HepG2 (cell line): ENCODE measurements around the gene SMIM43. TPM values are rescaled to one million over a fixed set of nuclear protein-coding genes. Genes with fewer than 3 reads are reported as not detected.
A peak's percentile ranks its signal among the peaks of the same experiment; 100 is the strongest.

Experiments
- ATAC-seq: fragments of 200-7000 bp; cut with Tn5 transposase; 3 replicates; pipeline ENCODE4 v1.9.1; 2020; ENCODE audit warnings: mild to moderate bottlenecking, moderate library complexity
- BruUV-seq: library from RNA; stranded (reverse); fragments of 400-500 nt; replicated peaks from 2 replicates; lab custom pipeline; 2021; lab: Mats Ljungman, UMichigan
- CTCF ChIA-PET: fragments of 300-600 bp; formaldehyde crosslinking; extraction: SDS; loops from one replicate; lab custom pipeline; 2021; ENCODE audit warnings: low total read pairs, inconsistent platforms, low intra/inter-chr PET ratio; lab: Yijun Ruan, JAX
- POLR2A ChIA-PET: fragments of 350-600 bp; sonication (Branson Sonifier 250); formaldehyde crosslinking; loops from one replicate; lab custom pipeline; 2020; ENCODE audit warnings: antibody characterized with exemption, inconsistent platforms; lab: Yijun Ruan, JAX
- DNase-seq: peaks from one replicate; pipeline ENCODE4 v3.0.0-alpha.2; 2015; ENCODE audit warnings: low spot score
- FAIRE-seq: peaks from 3 replicates; lab custom pipeline; 2011; peaks lifted over from hg19 to GRCh38; lab: Jason Lieb, UNC
- H2AFZ ChIP-seq: one replicate; pipeline ENCODE4 v1.6.1; 2011; ENCODE audit warnings: low read length, inconsistent platforms
- H3K27ac ChIP-seq: fragments of 300-600 bp; 3 replicates; pipeline ENCODE4 v1.8.0; 2011; ENCODE audit warnings: mixed run types, mild to moderate bottlenecking, mixed read lengths, low read length, inconsistent platforms; ENCODE audit not compliant: insufficient read depth; ENCODE audit errors: extremely low read length
- H3K27me3 ChIP-seq, 2 experiments: fragments of 200-600 bp in 1 of 2; 2 replicates in 1 of 2; 3 replicates in 1 of 2; pipeline versions ENCODE4 v1.6.0 to v1.8.0; 2011; ENCODE audit warnings: low read length in 2 of 2, mild to moderate bottlenecking in 2 of 2, moderate library complexity in 2 of 2, inconsistent platforms in 1 of 2; ENCODE audit not compliant: insufficient read depth in 2 of 2, control insufficient read depth in 1 of 2
- H3K36me3 ChIP-seq, 2 experiments: fragments of 200-600 bp in 1 of 2; replicated peaks in 1 of 2; 2 replicates in 1 of 2; 3 replicates in 1 of 2; pipeline versions ENCODE4 v1.5.1 to v1.8.0; 2011; ENCODE audit warnings: low read length in 2 of 2, inconsistent platforms in 1 of 2; ENCODE audit not compliant: insufficient read depth in 2 of 2, control insufficient read depth in 1 of 2
- H3K4me1 ChIP-seq: 2 replicates; pipeline ENCODE4 v1.5.1; 2012; ENCODE audit warnings: low read length, inconsistent platforms; ENCODE audit not compliant: insufficient read depth
- H3K4me2 ChIP-seq: 2 replicates; pipeline ENCODE4 v1.6.0; 2011; ENCODE audit warnings: low read depth, low read length, inconsistent platforms
- H3K4me3 ChIP-seq, 3 experiments: fragments of 200-600 bp in 1 of 3; sonication (generic), shearing (Covaris generic) in 1 of 3; replicated peaks in 1 of 3; 2 replicates each; pipeline ENCODE4 v1.5.1; 2011 to 2016; ENCODE audit warnings: low read length in 3 of 3, inconsistent platforms in 2 of 3, low read depth in 2 of 3, mild to moderate bottlenecking in 2 of 3, control low read depth in 1 of 3, mixed read lengths in 1 of 3; ENCODE audit not compliant: insufficient read depth in 1 of 3
- H3K79me2 ChIP-seq: one replicate; pipeline ENCODE4 v1.6.1; 2011; ENCODE audit warnings: low read length, inconsistent platforms; ENCODE audit not compliant: insufficient read depth
- H3K9ac ChIP-seq: 2 replicates; pipeline ENCODE4 v1.6.0; 2011; ENCODE audit warnings: mild to moderate bottlenecking, low read depth, low read length, inconsistent platforms; ENCODE audit not compliant: insufficient read depth
- H3K9me3 ChIP-seq: 2 replicates; pipeline ENCODE4 v1.5.1; 2012; ENCODE audit warnings: mild to moderate bottlenecking, low read length
- H4K20me1 ChIP-seq: 2 replicates; pipeline ENCODE4 v1.6.0; 2011; ENCODE audit warnings: inconsistent platforms, mild to moderate bottlenecking, low read length, moderate library complexity; ENCODE audit not compliant: insufficient read depth
- HNF1B ChIP-seq: sonication (generic); formaldehyde crosslinking; IDR thresholded peaks from 2 replicates; pipeline ENCODE4 v1.5.1; 2020; ENCODE audit warnings: mild to moderate bottlenecking, moderate library complexity, missing genetic modification reagents
- KLF6 ChIP-seq: IDR thresholded peaks from 2 replicates; pipeline ENCODE4 v1.8.0; 2016; ENCODE audit warnings: missing biosample characterization, missing genetic modification reagents
- SOX6 ChIP-seq, 2 experiments: fragments of 450-650 bp in 1 of 2; sonication (generic) in 1 of 2; formaldehyde crosslinking in 1 of 2; IDR thresholded peaks; 2 replicates each; pipeline versions ENCODE4 v1.4.0 to v1.6.1; 2017 to 2020; ENCODE audit warnings: antibody characterized with exemption in 1 of 2, mild to moderate bottlenecking in 1 of 2, missing genetic modification reagents in 1 of 2
- TFAP4 ChIP-seq: sonication (generic); IDR thresholded peaks from 2 replicates; pipeline ENCODE4 v1.6.1; 2016; ENCODE audit warnings: low read depth, borderline replicate concordance
- WGBS: methylation state at CpG from one replicate; pipeline ENCODE4 v1.1.6; 2017; ENCODE audit warnings: low lambda C conversion rate; 5-methylcytosine and 5-hydroxymethylcytosine counted together
- in situ Hi-C: cut with HindIII; loops from 2 replicates; pipeline ENCODE4 v1.10.0; 2017; ENCODE audit warnings: low pct_unique_long_range_greater_than_20kb; ENCODE audit not compliant: extremely low pct_ligation_motif_present
- intact Hi-C: fragments of 100-400 bp; cut with micrococcal nuclease; formaldehyde crosslinking; loops from one replicate; pipeline ENCODE4 v1.10.0; 2022; ENCODE audit not compliant: unreplicated experiment
- polyA plus RNA-seq, 8 experiments: library from polyadenylated mRNA; depleted of rRNA in 3 of 8; stranded (reverse) in 7 of 8; unstranded in 1 of 8; fragments of >200 nt; fragmentation: Illumina TruSeq in 4 of 8; extraction: Trizol in 4 of 8; gene quantifications; 2 replicates each; pipeline versions ENCODE4 v1.2.1 to v1.2.3, GENCODE V29; 2011 to 2016; ENCODE audit warnings: low read depth in 4 of 8, missing spikeins in 1 of 8, mixed read lengths in 1 of 8; ENCODE audit not compliant: insufficient read depth in 1 of 8
- total RNA-seq, 5 experiments: library from RNA; depleted of rRNA; stranded (reverse); fragments of >200 nt; fragmentation: Illumina TruSeq; extraction: Trizol; gene quantifications; 2 replicates each; pipeline ENCODE4 v1.2.3, GENCODE V29; 2016; ENCODE audit warnings: low read depth in 1 of 5

Gene SMIM43
- total and polyA plus RNA-seq, 2 of the 13 experiments (the other 11 are each of a cell fraction or from before 2014, with no cell fraction given), result not detected

- H3K4me1 ChIP-seq, result peaks cover 7% of the 10 kb centered on the region; the same call in 1 of the 2 replicates
- in situ Hi-C loops (no loop called here), intact Hi-C loops (loop anchor here (5.0 kb wide), 1 partner anchor 35 kb away; no protein-coding TSS in a partner anchor)
- H3K27me3 ChIP-seq, result peaks cover 0 to 4% of the 10 kb centered on the region in 2 experiments; a peak in 2 of 5 replicates
- no peaks in the 10 kb centered on the region for H3K36me3 ChIP-seq
- H3K9ac ChIP-seq, result no peak overlapping the region
- H3K4me2 ChIP-seq, result peak overlapping the region; percentile 85
- no peaks in the 10 kb centered on the region for H3K9me3 ChIP-seq
- no peak for FAIRE-seq
- no peaks in the 10 kb centered on the region for H4K20me1 ChIP-seq
- H2AFZ ChIP-seq, result no peak overlapping the region
- POLR2A ChIA-PET, result interaction anchor here (1.1 to 2.4 kb wide), 4 partner anchors 16 to 89 kb away, joined by 3 to 15 read pairs (median 4); partner anchors contain the start of genes ANXA5 and EXOSC9
- TF ChIP-seq SOX6 (IDR thresholded peaks at IDR 0.05) (no peak), SOX6 (CRISPR knock-in tag; IDR thresholded peaks at IDR 0.05) (no peak), HNF1B (CRISPR knock-in tag) (0 out of 2 replicates have a peak, but pooled peaks have one; percentile 2), KLF6 (CRISPR knock-in tag) (no peak), TFAP4 (0 out of 2 replicates have a peak, but pooled peaks have one; percentile 1)
- no peak overlapping the region for H3K27ac ChIP-seq
- CTCF ChIA-PET, result no interaction called here
- DNase-seq, result no peak
- peak overlapping the region; percentile 31 to 58 (median 47); a peak in 4 of 6 replicates for H3K4me3 ChIP-seq
- no TSS peak for BruUV-seq
- peak; percentile 36 for ATAC-seq
- H3K79me2 ChIP-seq, result no peaks in the 10 kb centered on the region
- WGBS, result 42% methylated on average over 7 of the region's 7 CpGs
Measured at GRCh38 chr4:121712001-121712651, 52.8 kb downstream of the SMIM43 start.
